HepG2 (cell line): ENCODE data around the gene CDC42EP4. TPM values are rescaled to one million over a fixed set of nuclear protein-coding genes. Genes with fewer than 3 reads are reported as not detected.
A peak's percentile ranks its signal among the peaks of the same experiment; 100 is the strongest.

ENCODE experiments used
- ATF7-NPFF ChIP-seq: sonication (generic); formaldehyde crosslinking; IDR thresholded peaks from 2 replicates; pipeline ENCODE4 v1.8.1; 2023; ENCODE audit warnings: mild to moderate bottlenecking, low read depth, missing genetic modification reagents, moderate library complexity
- BCL3 ChIP-seq: sonication (generic); formaldehyde crosslinking; IDR thresholded peaks from 2 replicates; pipeline ENCODE4 v1.5.1; 2020; ENCODE audit warnings: mild to moderate bottlenecking, missing genetic modification reagents, moderate library complexity
- GATAD1 ChIP-seq: IDR thresholded peaks from 2 replicates; pipeline ENCODE4 v1.6.1; 2016; ENCODE audit warnings: missing genetic modification reagents, missing compliant biosample characterization
- GPBP1L1 ChIP-seq: sonication (generic); formaldehyde crosslinking; IDR thresholded peaks from 2 replicates; pipeline ENCODE4 v1.5.0; 2020; ENCODE audit warnings: mild to moderate bottlenecking, missing genetic modification reagents
- GZF1 ChIP-seq: sonication (generic); formaldehyde crosslinking; IDR thresholded peaks from 2 replicates; pipeline ENCODE4 v1.5.1; 2020; ENCODE audit warnings: mild to moderate bottlenecking, missing genetic modification reagents
- HNRNPL ChIP-seq: fragments of 200-400 bp; formaldehyde crosslinking; IDR thresholded peaks from 2 replicates; pipeline ENCODE4 v1.6.1; 2017; ENCODE audit warnings: mild to moderate bottlenecking, low read depth, low read length
- JUND ChIP-seq: sonication (generic); formaldehyde crosslinking; IDR thresholded peaks from 2 replicates; pipeline ENCODE4 v1.8.0; 2022; ENCODE audit warnings: mild to moderate bottlenecking, missing genetic modification reagents
- MED8 ChIP-seq: sonication (generic); formaldehyde crosslinking; IDR thresholded peaks from 2 replicates; pipeline ENCODE4 v1.8.1; 2023; ENCODE audit warnings: mild to moderate bottlenecking, missing genetic modification reagents; ENCODE audit not compliant: insufficient replicate concordance
- RBM39 ChIP-seq: fragments of 200-400 bp; formaldehyde crosslinking; IDR thresholded peaks from one replicate; pipeline ENCODE4 v1.6.1; 2018; ENCODE audit warnings: antibody characterized with exemption, mild to moderate bottlenecking, low read depth, low read length; ENCODE audit not compliant: poor library complexity, severe bottlenecking
- ZBTB7B ChIP-seq: sonication (generic); formaldehyde crosslinking; IDR thresholded peaks from 2 replicates; pipeline ENCODE4 v1.4.0; 2020; ENCODE audit warnings: missing genetic modification reagents
- ZFY ChIP-seq: sonication (generic); formaldehyde crosslinking; IDR thresholded peaks from 2 replicates; pipeline ENCODE4 v1.4.0; 2020; ENCODE audit warnings: missing genetic modification reagents
- ZNF274 ChIP-seq: sonication (generic); formaldehyde crosslinking; IDR thresholded peaks from 2 replicates; pipeline ENCODE4 v1.5.1; 2020; ENCODE audit warnings: mild to moderate bottlenecking, missing genetic modification reagents
- ZNF326 ChIP-seq: sonication (generic); formaldehyde crosslinking; IDR thresholded peaks from 2 replicates; pipeline ENCODE4 v1.4.0; 2020; ENCODE audit warnings: missing genetic modification reagents, borderline replicate concordance
- ZNF547 ChIP-seq: sonication (generic); formaldehyde crosslinking; IDR thresholded peaks from 2 replicates; pipeline ENCODE4 v1.5.1; 2020; ENCODE audit warnings: mild to moderate bottlenecking, missing genetic modification reagents
- ZNF615 ChIP-seq: sonication (generic); formaldehyde crosslinking; IDR thresholded peaks from 2 replicates; pipeline ENCODE4 v1.5.0; 2020; ENCODE audit warnings: mild to moderate bottlenecking, missing genetic modification reagents, borderline replicate concordance
- ZNF788 ChIP-seq: sonication (generic); formaldehyde crosslinking; IDR thresholded peaks from 2 replicates; pipeline ENCODE4 v1.5.0; 2020; ENCODE audit warnings: mild to moderate bottlenecking, missing genetic modification reagents, borderline replicate concordance
- polyA plus RNA-seq, 8 experiments: library from polyadenylated mRNA; depleted of rRNA in 3 of 8; stranded (reverse) in 7 of 8; unstranded in 1 of 8; fragments of >200 nt; fragmentation: Illumina TruSeq in 4 of 8; extraction: Trizol in 4 of 8; gene quantifications; 2 replicates each; pipeline versions ENCODE4 v1.2.1 to v1.2.3, GENCODE V29; 2011 to 2016; ENCODE audit warnings: low read depth in 4 of 8, missing spikeins in 1 of 8, mixed read lengths in 1 of 8; ENCODE audit not compliant: insufficient read depth in 1 of 8
- total RNA-seq, 5 experiments: library from RNA; depleted of rRNA; stranded (reverse); fragments of >200 nt; fragmentation: Illumina TruSeq; extraction: Trizol; gene quantifications; 2 replicates each; pipeline ENCODE4 v1.2.3, GENCODE V29; 2016; ENCODE audit warnings: low read depth in 1 of 5
- TF ChIP-seq, protein P1 (sequence below): sonication (generic); formaldehyde crosslinking; IDR thresholded peaks from 2 replicates; pipeline ENCODE4 v1.5.0; 2020; ENCODE audit warnings: mild to moderate bottlenecking, missing genetic modification reagents, borderline replicate concordance

The CDC42EP4 gene
- total and polyA plus RNA-seq, 2 of the 13 experiments (the other 11 are each of a cell fraction or from before 2014, with no cell fraction given): 19.0 to 54.0 TPM

GRCh38 chr17:73255671-73256181 lies 56.1 kb downstream of the CDC42EP4 start (continued):
- TF ChIP-seq ATF7-NPFF (CRISPR knock-in tag): no peak
- no peak for TF ChIP-seq ZNF615
- no peak for TF ChIP-seq BCL3 (CRISPR knock-in tag)
- peak; percentile 41; the same call in 1 of the 2 replicates for TF ChIP-seq ZNF547 (CRISPR knock-in tag)
- no peak for TF ChIP-seq RBM39
- TF ChIP-seq GPBP1L1 (CRISPR knock-in tag): no peak
- TF ChIP-seq JUND (CRISPR knock-in tag): peak; percentile 58; the same call in 1 of the 2 replicates
- TF ChIP-seq ZNF788: peak; percentile 39; the same call in 1 of the 2 replicates
- 0 out of 2 replicates have a peak, but pooled peaks have one; percentile 34 for TF ChIP-seq ZNF274 (CRISPR knock-in tag)
- TF ChIP-seq MED8 (CRISPR knock-in tag): no peak
- TF ChIP-seq, protein P1, sequence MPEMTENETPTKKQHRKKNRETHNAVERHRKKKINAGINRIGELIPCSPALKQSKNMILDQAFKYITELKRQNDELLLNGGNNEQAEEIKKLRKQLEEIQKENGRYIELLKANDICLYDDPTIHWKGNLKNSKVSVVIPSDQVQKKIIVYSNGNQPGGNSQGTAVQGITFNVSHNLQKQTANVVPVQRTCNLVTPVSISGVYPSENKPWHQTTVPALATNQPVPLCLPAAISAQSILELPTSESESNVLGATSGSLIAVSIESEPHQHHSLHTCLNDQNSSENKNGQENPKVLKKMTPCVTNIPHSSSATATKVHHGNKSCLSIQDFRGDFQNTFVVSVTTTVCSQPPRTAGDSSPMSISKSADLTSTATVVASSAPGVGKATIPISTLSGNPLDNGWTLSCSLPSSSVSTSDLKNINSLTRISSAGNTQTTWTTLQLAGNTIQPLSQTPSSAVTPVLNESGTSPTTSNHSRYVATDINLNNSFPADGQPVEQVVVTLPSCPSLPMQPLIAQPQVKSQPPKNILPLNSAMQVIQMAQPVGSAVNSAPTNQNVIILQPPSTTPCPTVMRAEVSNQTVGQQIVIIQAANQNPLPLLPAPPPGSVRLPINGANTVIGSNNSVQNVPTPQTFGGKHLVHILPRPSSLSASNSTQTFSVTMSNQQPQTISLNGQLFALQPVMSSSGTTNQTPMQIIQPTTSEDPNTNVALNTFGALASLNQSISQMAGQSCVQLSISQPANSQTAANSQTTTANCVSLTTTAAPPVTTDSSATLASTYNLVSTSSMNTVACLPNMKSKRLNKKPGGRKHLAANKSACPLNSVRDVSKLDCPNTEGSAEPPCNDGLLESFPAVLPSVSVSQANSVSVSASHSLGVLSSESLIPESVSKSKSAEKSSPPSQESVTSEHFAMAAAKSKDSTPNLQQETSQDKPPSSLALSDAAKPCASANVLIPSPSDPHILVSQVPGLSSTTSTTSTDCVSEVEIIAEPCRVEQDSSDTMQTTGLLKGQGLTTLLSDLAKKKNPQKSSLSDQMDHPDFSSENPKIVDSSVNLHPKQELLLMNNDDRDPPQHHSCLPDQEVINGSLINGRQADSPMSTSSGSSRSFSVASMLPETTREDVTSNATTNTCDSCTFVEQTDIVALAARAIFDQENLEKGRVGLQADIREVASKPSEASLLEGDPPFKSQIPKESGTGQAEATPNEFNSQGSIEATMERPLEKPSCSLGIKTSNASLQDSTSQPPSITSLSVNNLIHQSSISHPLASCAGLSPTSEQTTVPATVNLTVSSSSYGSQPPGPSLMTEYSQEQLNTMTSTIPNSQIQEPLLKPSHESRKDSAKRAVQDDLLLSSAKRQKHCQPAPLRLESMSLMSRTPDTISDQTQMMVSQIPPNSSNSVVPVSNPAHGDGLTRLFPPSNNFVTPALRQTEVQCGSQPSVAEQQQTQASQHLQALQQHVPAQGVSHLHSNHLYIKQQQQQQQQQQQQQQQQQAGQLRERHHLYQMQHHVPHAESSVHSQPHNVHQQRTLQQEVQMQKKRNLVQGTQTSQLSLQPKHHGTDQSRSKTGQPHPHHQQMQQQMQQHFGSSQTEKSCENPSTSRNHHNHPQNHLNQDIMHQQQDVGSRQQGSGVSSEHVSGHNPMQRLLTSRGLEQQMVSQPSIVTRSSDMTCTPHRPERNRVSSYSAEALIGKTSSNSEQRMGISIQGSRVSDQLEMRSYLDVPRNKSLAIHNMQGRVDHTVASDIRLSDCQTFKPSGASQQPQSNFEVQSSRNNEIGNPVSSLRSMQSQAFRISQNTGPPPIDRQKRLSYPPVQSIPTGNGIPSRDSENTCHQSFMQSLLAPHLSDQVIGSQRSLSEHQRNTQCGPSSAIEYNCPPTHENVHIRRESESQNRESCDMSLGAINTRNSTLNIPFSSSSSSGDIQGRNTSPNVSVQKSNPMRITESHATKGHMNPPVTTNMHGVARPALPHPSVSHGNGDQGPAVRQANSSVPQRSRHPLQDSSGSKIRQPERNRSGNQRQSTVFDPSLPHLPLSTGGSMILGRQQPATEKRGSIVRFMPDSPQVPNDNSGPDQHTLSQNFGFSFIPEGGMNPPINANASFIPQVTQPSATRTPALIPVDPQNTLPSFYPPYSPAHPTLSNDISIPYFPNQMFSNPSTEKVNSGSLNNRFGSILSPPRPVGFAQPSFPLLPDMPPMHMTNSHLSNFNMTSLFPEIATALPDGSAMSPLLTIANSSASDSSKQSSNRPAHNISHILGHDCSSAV (CRISPR knock-in tag): no peak
- no peak for TF ChIP-seq ZNF326 (CRISPR knock-in tag)
- TF ChIP-seq HNRNPL: no peak
- TF ChIP-seq ZBTB7B (CRISPR knock-in tag): peak; percentile 83
- no peak for TF ChIP-seq ZFY (CRISPR knock-in tag)
- 0 out of 2 replicates have a peak, but pooled peaks have one; percentile 36 for TF ChIP-seq GATAD1 (CRISPR knock-in tag)
- no peak for TF ChIP-seq GZF1 (CRISPR knock-in tag)
